Gastrocnemius medialis (tissue), 4 donors: ENCODE measurements around the gene ZNF787. TPM values are rescaled to one million over a fixed set of nuclear protein-coding genes. Genes with fewer than 3 reads are reported as not detected.

Source experiments
- ATAC-seq, 2 donors: fragments of 150-250 bp; one replicate each; pipeline ENCODE4 v1.9.1; 2016
- DNase-seq, 2 donors: peaks; one replicate each; pipeline ENCODE4 v3.0.0-alpha.2; 2019
- H3K27ac ChIP-seq, 4 donors: fragments of 200-600 bp; sonication (generic); 1 replicate in 1 of 4; 2 replicates in 3 of 4; pipeline ENCODE4 v1.5.1; 2016 to 2018; ENCODE audit warnings: mild to moderate bottlenecking in 2 of 4, moderate library complexity in 1 of 4
- H3K27me3 ChIP-seq, 3 donors: fragments of 200-600 bp; sonication (generic) in 2 of 3; 1 replicate in 1 of 3; 2 replicates in 2 of 3; pipeline versions ENCODE4 v1.5.1 to v1.6.0; 2016 to 2019; ENCODE audit warnings: mild to moderate bottlenecking in 1 of 3, moderate library complexity in 1 of 3
- H3K36me3 ChIP-seq, 2 donors: fragments of 200-600 bp; sonication (generic) in 1 of 2; one replicate each; pipeline ENCODE4 v1.5.1; 2017 to 2018
- H3K4me1 ChIP-seq, 2 donors: fragments of 200-600 bp; sonication (generic) in 1 of 2; one replicate each; pipeline ENCODE4 v1.5.1; 2016 to 2017; ENCODE audit warnings: mild to moderate bottlenecking in 2 of 2
- H3K4me3 ChIP-seq, 4 donors: fragments of 200-600 bp; sonication (generic) in 3 of 4; 1 replicate in 1 of 4; 2 replicates in 3 of 4; pipeline ENCODE4 v1.5.1; 2016 to 2019; ENCODE audit warnings: mild to moderate bottlenecking in 2 of 4
- H3K9me3 ChIP-seq, 3 donors: fragments of 200-600 bp; sonication (generic) in 2 of 3; 1 replicate in 1 of 3; 2 replicates in 2 of 3; pipeline ENCODE4 v1.5.1; 2016 to 2019
- CTCF ChIP-seq, 5 experiments: fragments of 450-650 bp in 3 of 5; fragments of 200-600 bp in 2 of 5; sonication (generic) in 2 of 5; IDR thresholded peaks in 4 of 5; conservative IDR thresholded peaks in 1 of 5; 1 replicate in 4 of 5; 2 replicates in 1 of 5; pipeline ENCODE4 v1.5.1; 2016 to 2019; ENCODE audit warnings: antibody characterized with exemption in 5 of 5, mild to moderate bottlenecking in 3 of 5, moderate library complexity in 3 of 5
- POLR2A ChIP-seq, 2 donors: fragments of 450-650 bp; IDR thresholded peaks; one replicate each; pipeline ENCODE4 v1.6.1; 2017; ENCODE audit warnings: antibody characterized with exemption in 2 of 2, mild to moderate bottlenecking in 2 of 2, moderate library complexity in 2 of 2
- in situ Hi-C, 4 donors: fragments of 200-750 bp; cut with MboI; loops; one replicate each; pipeline versions ENCODE4 v1.15.0 to v1.8.0; 2017; ENCODE audit warnings: low sequenced_read_pairs in 4 of 4
- intact Hi-C: fragments of 100-400 bp; cut with DNase I; formaldehyde crosslinking; loops from one replicate; pipeline ENCODE4 v1.15.1; 2023; ENCODE audit warnings: low total_unique reads
- total RNA-seq, 4 donors: library from RNA; depleted of rRNA; stranded (reverse); fragments of >200 nt; gene quantifications; one replicate each; pipeline versions ENCODE4 v1.1.0 to v1.2.3, GENCODE V29; 2016

The ZNF787 gene
- total RNA-seq, 4 donors from 2014 or later = 16.7 to 43.0 (median 26.5) TPM

GRCh38 chr19:56097306-56097705 is 23.8 kb downstream of the ZNF787 start:
- Histone ChIP-seq H3K4me3 (no peak overlapping the region), H3K27ac (no peak overlapping the region), H3K36me3 (peaks cover 0 to 7% of the 10 kb centered on the region in 2 donors), H3K4me1 (no peaks in the 10 kb centered on the region), H3K9me3 (no peaks in the 10 kb centered on the region), H3K27me3 (no peaks in the 10 kb centered on the region)
- in situ Hi-C loops (no loop called here), intact Hi-C loops (no loop called here)
- no peak for ATAC-seq
- no peak for DNase-seq
- TF ChIP-seq CTCF (IDR thresholded peaks at IDR 0.05 in 4 of 5, conservative IDR thresholded peaks at IDR 0.05 in 1 of 5) (no peak), POLR2A (IDR thresholded peaks at IDR 0.05) (no peak)

GRCh38 chr19:56096665-56097064 is 24.4 kb downstream of the ZNF787 start:
- DNase-seq = no peak
- no peak overlapping the region for H3K27ac ChIP-seq
- intact Hi-C loops = no loop called here

GRCh38 chr19:56094449-56094848 is 26.6 kb downstream of the ZNF787 start:
- TF ChIP-seq POLR2A (IDR thresholded peaks at IDR 0.05) (no peak), CTCF (IDR thresholded peaks at IDR 0.05 in 4 of 5, conservative IDR thresholded peaks at IDR 0.05 in 1 of 5) (no peak)
- Histone ChIP-seq H3K9me3 (no peaks in the 10 kb centered on the region), H3K27me3 (no peaks in the 10 kb centered on the region), H3K4me3 (no peak overlapping the region), H3K36me3 (no peaks in the 10 kb centered on the region), H3K27ac (no peak overlapping the region), H3K4me1 (peaks cover 6 to 8% of the 10 kb centered on the region in 2 donors)
- in situ Hi-C loops = no loop called here
- intact Hi-C loops = no loop called here
- DNase-seq (no peak), ATAC-seq (no peak)

More at GRCh38 chr19:56096665-56097064, 24.4 kb downstream of the ZNF787 start:
- TF ChIP-seq CTCF (IDR thresholded peaks at IDR 0.05 in 4 of 5, conservative IDR thresholded peaks at IDR 0.05 in 1 of 5) (no peak), POLR2A (IDR thresholded peaks at IDR 0.05) (no peak)
- Histone ChIP-seq H3K36me3 (peaks cover 0 to 7% of the 10 kb centered on the region in 2 donors), H3K4me3 (no peak overlapping the region), H3K9me3 (no peaks in the 10 kb centered on the region), H3K4me1 (peaks cover 0 to under 1% of the 10 kb centered on the region in 2 donors), H3K27me3 (no peaks in the 10 kb centered on the region)
- ATAC-seq = no peak
- in situ Hi-C loops = no loop called here

- intact Hi-C loops (no loop called here), in situ Hi-C loops (no loop called here)
- TF ChIP-seq CTCF (IDR thresholded peaks at IDR 0.05 in 4 of 5, conservative IDR thresholded peaks at IDR 0.05 in 1 of 5) (no peak), POLR2A (IDR thresholded peaks at IDR 0.05) (no peak)
- no peak for ATAC-seq
- H3K4me3 ChIP-seq = no peak overlapping the region
- no peak for DNase-seq
- peaks cover 0 to 6% of the 10 kb centered on the region in 2 donors for H3K36me3 ChIP-seq
- no peak overlapping the region for H3K27ac ChIP-seq
- H3K9me3 ChIP-seq = no peaks in the 10 kb centered on the region
- no peaks in the 10 kb centered on the region for H3K27me3 ChIP-seq
- H3K4me1 ChIP-seq = peaks cover 6 to 8% of the 10 kb centered on the region in 2 donors
These were observed 28.1 kb downstream of the ZNF787 start for GRCh38 chr19:56092685-56093631.
